SU-DHL-6 (cell line): ENCODE results near the gene RBMS3.

Experiments
- EZH2phosphoT487 ChIP-seq: fragments of 200-600 bp; sonication (generic), shearing (Covaris generic); conservative IDR thresholded peaks from 2 replicates; pipeline ENCODE4 v1.6.1; 2018; ENCODE audit warnings: mild to moderate bottlenecking, antibody characterized with exemption, low read length, moderate library complexity, mixed read lengths
- TF ChIP-seq, protein P1 (sequence below): fragments of 200-600 bp; sonication (generic); IDR thresholded peaks from one replicate; pipeline ENCODE4 v1.5.1; 2017; ENCODE audit warnings: antibody characterized with exemption, mild to moderate bottlenecking, low read length, moderate library complexity; ENCODE audit not compliant: insufficient read depth, poor library complexity, severe bottlenecking

- TF ChIP-seq, protein P1, sequence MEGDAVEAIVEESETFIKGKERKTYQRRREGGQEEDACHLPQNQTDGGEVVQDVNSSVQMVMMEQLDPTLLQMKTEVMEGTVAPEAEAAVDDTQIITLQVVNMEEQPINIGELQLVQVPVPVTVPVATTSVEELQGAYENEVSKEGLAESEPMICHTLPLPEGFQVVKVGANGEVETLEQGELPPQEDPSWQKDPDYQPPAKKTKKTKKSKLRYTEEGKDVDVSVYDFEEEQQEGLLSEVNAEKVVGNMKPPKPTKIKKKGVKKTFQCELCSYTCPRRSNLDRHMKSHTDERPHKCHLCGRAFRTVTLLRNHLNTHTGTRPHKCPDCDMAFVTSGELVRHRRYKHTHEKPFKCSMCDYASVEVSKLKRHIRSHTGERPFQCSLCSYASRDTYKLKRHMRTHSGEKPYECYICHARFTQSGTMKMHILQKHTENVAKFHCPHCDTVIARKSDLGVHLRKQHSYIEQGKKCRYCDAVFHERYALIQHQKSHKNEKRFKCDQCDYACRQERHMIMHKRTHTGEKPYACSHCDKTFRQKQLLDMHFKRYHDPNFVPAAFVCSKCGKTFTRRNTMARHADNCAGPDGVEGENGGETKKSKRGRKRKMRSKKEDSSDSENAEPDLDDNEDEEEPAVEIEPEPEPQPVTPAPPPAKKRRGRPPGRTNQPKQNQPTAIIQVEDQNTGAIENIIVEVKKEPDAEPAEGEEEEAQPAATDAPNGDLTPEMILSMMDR, result no peak
- TF ChIP-seq EZH2phosphoT487, result no peak
Observed at GRCh38 chr3:29775340-29775739, 494.5 kb downstream of the RBMS3 start.
